Measurements from ENCODE around the gene RSPO3.
"Not testable (repeated sequence)": the region's sequence is repeated elsewhere in the genome, so short reads cannot be mapped to it uniquely, and the experiment has no call there.

RSPO3 gene

GRCh38 chr6:127205036-127205435 is 86.6 kb downstream of the RSPO3 start:
- DNase-seq (ENCODE audit: low spot score), result no peak

GRCh38 chr6:127206531-127207095 is 88.1 kb downstream of the RSPO3 start:
- DNase-seq (ENCODE audit: low spot score), result no peak

DNA sequence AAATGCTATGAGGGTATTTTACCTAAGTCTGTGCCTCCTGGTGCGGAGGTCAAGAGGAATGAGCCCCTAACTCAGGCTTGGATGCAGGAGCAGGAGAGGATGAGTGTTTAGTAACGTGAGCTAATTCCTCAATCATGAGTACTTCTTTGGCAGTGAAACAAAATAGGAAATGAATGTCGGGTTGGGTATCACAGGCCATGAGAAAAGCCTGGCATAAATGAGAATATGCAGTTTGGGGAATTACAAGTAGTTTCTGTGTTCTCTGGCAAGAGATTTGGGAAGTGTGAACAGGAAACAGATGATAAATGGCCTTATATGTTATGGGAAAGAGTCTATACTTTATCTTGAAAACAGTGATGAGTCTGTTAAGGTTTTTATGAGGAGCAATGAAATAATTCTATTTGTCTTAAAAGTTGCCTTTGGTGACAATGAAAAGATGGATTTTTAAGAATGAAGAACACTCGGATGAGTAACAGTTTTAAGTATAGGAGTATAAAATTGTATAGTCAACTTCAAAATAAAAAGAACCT is 89.2 kb downstream of the RSPO3 start:
- no peak for DNase-seq (ENCODE audit: low spot score)

DNA sequence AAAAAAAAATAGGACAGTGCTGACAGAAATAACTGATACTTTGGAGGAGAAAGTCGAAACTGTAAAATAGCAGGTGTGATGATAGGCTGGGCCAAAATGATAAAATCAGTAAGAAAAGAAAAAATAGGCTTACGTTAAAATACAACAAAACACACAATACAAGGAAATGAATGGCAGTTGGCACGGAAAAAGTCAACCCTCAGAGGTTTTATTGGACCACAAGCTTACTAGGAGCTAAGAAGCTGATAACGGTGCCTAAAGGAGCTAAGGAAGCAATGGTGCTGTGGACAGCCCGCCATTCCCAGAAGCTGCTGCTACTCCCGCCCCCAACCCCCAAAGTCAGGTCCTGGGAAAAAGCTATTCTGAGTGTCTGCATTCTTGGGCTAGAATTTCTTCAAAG is 92.3 kb downstream of the RSPO3 start:
- DNase-seq (ENCODE audit: low spot score), result no peak

DNA sequence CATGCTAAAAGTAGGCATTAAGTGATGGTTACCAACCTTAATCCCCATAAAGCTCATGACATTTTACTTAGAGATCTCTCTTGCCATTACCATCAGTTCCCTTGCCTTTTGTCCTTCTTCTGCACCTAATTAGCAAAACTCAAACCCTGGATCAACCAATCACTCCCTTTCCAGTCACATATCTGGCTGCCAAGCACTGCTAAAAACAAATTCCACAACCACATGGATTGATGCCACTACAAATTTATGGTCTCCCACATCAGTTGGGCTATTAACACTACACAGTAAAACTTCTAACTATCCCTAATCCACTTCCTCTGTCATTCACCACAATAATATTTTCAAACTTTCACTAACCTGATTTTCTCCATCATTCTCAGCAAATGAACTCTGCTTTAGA is 93.9 kb downstream of the RSPO3 start:
- no peak for DNase-seq (ENCODE audit: low spot score)

- not testable (repeated sequence) for DNase-seq (ENCODE audit: low spot score)
These were observed 95.6 kb downstream of the RSPO3 start for GRCh38 chr6:127214032-127214431.

DNA sequence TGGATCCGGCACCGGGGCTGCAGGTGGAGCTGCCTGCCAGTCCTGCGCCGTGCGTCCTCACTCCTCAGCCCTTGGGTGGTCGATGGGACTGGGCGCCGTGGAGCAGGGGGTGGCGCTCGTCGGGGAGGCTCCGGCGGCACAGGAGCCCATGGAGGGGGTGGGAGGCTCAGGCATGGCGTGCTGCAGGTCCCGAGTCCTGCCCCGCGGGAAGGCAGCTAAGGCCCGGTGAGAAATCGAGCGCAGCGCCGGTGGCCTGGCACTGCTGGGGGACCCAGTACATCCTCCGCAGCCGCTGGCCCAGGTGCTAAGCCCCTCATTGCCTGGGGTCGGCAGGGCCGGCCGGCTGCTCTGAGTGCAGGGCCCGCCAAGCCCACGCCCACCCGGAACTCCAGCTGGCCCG is 96.1 kb downstream of the RSPO3 start:
- DNase-seq (ENCODE audit: low spot score), result not testable (repeated sequence)

DNA sequence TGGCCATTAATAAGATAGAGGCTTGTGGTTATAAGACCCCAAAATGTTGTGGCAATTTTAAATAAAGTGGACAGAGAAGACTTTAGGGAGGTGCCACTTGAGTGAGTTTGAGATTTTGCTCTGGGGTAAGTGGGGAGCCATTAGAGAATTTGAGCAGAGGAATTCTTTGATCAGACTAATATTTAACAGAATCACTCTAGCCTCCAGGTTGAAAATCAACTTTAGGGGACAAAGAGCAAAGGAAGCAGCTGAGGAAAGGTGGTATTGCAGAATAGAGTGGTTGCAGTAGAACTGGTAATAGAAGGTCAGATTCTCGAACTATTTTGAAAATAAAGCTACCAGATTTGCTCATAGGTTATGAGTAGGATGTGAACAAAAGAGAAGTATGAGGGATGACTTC is 97.5 kb downstream of the RSPO3 start:
- no peak for DNase-seq (ENCODE audit: low spot score)

DNA sequence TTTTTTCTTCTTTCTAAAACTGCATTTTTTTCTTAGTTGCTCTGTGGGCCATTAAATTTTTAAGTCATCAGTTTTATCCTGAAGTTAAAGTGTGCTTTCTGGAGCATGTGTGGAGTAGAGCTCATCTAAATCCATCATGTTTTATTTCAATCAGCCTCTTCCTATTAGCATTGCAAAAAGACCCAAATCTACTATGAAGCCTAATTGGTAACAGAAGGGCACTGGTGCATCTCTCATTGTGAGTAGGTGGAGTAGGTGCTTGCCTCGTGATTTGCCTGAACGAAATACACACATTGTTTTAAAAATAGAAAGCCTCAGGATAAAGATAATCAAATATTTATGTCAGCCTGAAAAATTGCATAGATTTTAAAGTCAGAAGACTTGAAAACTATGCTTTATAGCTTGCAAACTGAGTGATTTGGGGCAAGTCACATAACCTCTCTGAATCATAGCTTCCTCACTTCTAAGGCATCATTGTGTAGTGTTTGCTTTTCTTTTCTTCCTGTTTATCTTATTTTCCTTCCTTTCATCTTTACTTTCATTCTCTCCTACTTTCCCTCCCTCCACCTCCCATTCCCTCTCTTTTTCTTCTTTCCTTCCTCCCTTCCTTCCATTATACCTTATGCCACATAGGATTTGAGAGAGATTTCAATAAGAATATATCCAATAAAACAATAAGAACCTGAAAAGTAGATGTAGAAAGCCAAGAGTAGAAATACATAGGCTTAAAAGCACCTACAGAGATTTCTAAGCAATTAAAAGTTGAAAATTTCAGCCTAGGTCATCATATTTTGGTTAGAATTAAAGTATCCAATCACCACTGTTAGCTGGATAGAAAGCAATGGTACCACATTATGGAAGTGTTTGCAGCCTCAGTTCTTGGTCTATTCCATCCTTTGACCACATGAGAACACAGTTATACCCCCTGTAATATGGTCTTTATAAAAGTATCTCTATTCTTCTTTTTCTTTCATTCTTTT is 98.6 kb downstream of the RSPO3 start:
- no peak for DNase-seq (ENCODE audit: low spot score)

DNA sequence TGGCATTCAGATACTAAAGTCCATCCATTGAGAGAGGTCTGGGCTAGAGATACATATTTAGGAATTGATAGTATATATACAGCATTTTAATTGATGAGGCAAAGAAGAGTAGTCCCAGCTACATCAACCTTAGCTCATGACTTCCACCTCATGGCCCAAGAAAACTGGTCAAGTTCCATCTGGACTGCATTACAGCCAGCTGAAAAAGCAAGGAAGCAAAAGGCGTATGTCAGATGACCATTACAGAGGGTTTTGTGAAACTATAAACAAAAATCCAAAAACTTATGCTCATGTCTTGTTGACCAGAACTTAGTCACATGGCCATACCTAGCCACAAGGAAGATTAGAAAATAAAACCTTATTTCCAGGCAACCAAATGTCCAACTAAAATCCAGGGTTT is 101.4 kb downstream of the RSPO3 start:
- DNase-seq (ENCODE audit: low spot score), result no peak

GRCh38 chr6:127221201-127221600 is 102.7 kb downstream of the RSPO3 start:
- no peak for DNase-seq (ENCODE audit: low spot score)

- DNase-seq (ENCODE audit: low spot score), result no peak
These were observed 103.9 kb downstream of the RSPO3 start for GRCh38 chr6:127222418-127222817.

GRCh38 chr6:127225497-127225896 is 107.0 kb downstream of the RSPO3 start:
- DNase-seq (ENCODE audit: low spot score), result no peak

- not testable (repeated sequence) for DNase-seq (ENCODE audit: low spot score)
These were observed 115.3 kb downstream of the RSPO3 start for GRCh38 chr6:127233819-127234218.

DNA sequence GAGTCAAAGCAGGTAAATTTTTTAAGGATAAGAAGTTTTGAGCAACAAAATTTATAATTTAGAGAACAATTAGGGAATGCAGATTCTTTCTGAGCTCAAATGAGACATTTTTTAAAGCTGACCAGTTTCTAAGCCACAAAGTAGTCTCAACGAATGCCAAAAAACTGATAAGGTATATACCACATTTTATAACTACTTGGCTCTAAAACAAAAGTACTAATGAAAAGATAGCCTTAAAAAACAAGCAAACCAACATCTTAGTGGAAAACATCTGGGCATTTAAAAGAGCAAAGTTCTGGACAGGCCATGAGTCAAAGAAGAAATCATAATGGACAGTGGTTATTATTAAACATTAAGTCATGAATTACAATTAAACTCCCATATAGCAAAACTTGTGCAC is 125.0 kb downstream of the RSPO3 start:
- no peak for DNase-seq (ENCODE audit: low spot score)

Measured in SW480 (cell line).